Smooth muscle cell (in vitro differentiated cells): Measurements from ENCODE around the gene GMCL2. TPM values are rescaled to one million over a fixed set of nuclear protein-coding genes. Genes with fewer than 3 reads are reported as not detected.

ENCODE experiments used
- DNase-seq: peaks from one replicate; lab custom pipeline; 2025; ENCODE audit not compliant: unreplicated experiment; lab: John Stamatoyannopoulos, UW
- H2AFZ ChIP-seq: fragments of 200-600 bp; sonication (generic); 2 replicates; pipeline ENCODE4 v1.6.0; 2016; ENCODE audit warnings: antibody characterized with exemption, low read depth, mild to moderate bottlenecking
- H3F3A ChIP-seq: fragments of 200-600 bp; sonication (generic); 2 replicates; pipeline ENCODE4 v1.6.0; 2017; ENCODE audit warnings: antibody characterized with exemption, low read depth
- H3K27ac ChIP-seq: fragments of 200-600 bp; sonication (generic); 2 replicates; pipeline ENCODE4 v1.5.1; 2016; ENCODE audit warnings: low read depth, mild to moderate bottlenecking
- H3K27me3 ChIP-seq: fragments of 200-600 bp; sonication (generic); 2 replicates; pipeline ENCODE4 v1.6.1; 2016; ENCODE audit warnings: low read depth, mild to moderate bottlenecking
- H3K36me3 ChIP-seq: fragments of 200-600 bp; sonication (generic); 2 replicates; pipeline ENCODE4 v1.5.1; 2016; ENCODE audit warnings: low read depth
- H3K4me1 ChIP-seq: fragments of 200-600 bp; sonication (generic); 2 replicates; pipeline ENCODE4 v1.5.1; 2016; ENCODE audit warnings: low read depth
- H3K4me2 ChIP-seq: fragments of 200-600 bp; sonication (generic); 2 replicates; pipeline ENCODE4 v1.6.0; 2016; ENCODE audit warnings: mild to moderate bottlenecking
- H3K4me3 ChIP-seq: fragments of 200-600 bp; sonication (generic); 2 replicates; pipeline ENCODE4 v1.5.1; 2016; ENCODE audit warnings: mild to moderate bottlenecking
- H3K79me2 ChIP-seq: fragments of 200-600 bp; sonication (generic); 2 replicates; pipeline ENCODE4 v1.6.0; 2016; ENCODE audit warnings: low read depth, mild to moderate bottlenecking
- H3K9ac ChIP-seq: fragments of 200-600 bp; sonication (generic); 2 replicates; pipeline ENCODE4 v1.6.0; 2016; ENCODE audit warnings: low read depth
- H3K9me3 ChIP-seq: fragments of 200-600 bp; sonication (generic); replicated peaks from 2 replicates; pipeline ENCODE4 v1.5.1; 2016; ENCODE audit warnings: low read depth
- H4K20me1 ChIP-seq: fragments of 200-600 bp; sonication (generic); 2 replicates; pipeline ENCODE4 v1.6.0; 2016; ENCODE audit warnings: low read depth
- CTCF ChIP-seq: fragments of 200-600 bp; sonication (generic); IDR thresholded peaks from 2 replicates; pipeline ENCODE4 v1.5.1; 2017; ENCODE audit warnings: borderline replicate concordance, mild to moderate bottlenecking, antibody characterized with exemption; ENCODE audit not compliant: insufficient read depth, poor library complexity, severe bottlenecking
- WGBS: methylation state at CpG from one replicate; pipeline ENCODE4 v1.1.7; 2016; ENCODE audit warnings: low lambda C conversion rate; 5-methylcytosine and 5-hydroxymethylcytosine counted together
- polyA plus RNA-seq: library from polyadenylated mRNA; unstranded; fragments of >200 nt; fragmentation: Nextera tagmentation; extraction: Ambion mirVana; gene quantifications from 2 replicates; pipeline ENCODE4 v1.2.1, GENCODE V29; 2016
- total RNA-seq: library from RNA; depleted of rRNA; stranded (reverse); fragments of >200 nt; gene quantifications from 2 replicates; pipeline ENCODE4 v1.2.3, GENCODE V29; 2014

The GMCL2 gene
- total and polyA plus RNA-seq, 2 experiments from 2014 or later = 0.22 TPM; not detected in 1

- TF ChIP-seq CTCF = no peak
- no peak for DNase-seq
- Histone ChIP-seq H3K9ac (no peak overlapping the region), H3K9me3 (no peaks in the 10 kb centered on the region), H3K4me3 (no peak overlapping the region), H3K27ac (no peak overlapping the region), H4K20me1 (no peaks in the 10 kb centered on the region), H3K36me3 (no peaks in the 10 kb centered on the region), H3K27me3 (no peaks in the 10 kb centered on the region), H3K4me2 (no peak overlapping the region), H2AFZ (no peak overlapping the region), H3K4me1 (no peaks in the 10 kb centered on the region), H3K79me2 (no peaks in the 10 kb centered on the region), H3F3A (no peaks in the 10 kb centered on the region)
- 84% methylated on average over 2 of the region's 2 CpGs for WGBS
Observed at GRCh38 chr5:178170455-178170854, 16.7 kb downstream of the GMCL2 start.

- H2AFZ ChIP-seq = no peak overlapping the region
- no peaks in the 10 kb centered on the region for H3K36me3 ChIP-seq
- H3F3A ChIP-seq = no peaks in the 10 kb centered on the region
- no peak for DNase-seq
- H3K4me1 ChIP-seq = peaks cover 3% of the 10 kb centered on the region
- H4K20me1 ChIP-seq = no peaks in the 10 kb centered on the region
- 93% methylated on average over 25 of the region's 38 CpGs for WGBS
- no peak overlapping the region for H3K4me3 ChIP-seq
- H3K9ac ChIP-seq = no peak overlapping the region
- TF ChIP-seq CTCF = no peak
- no peak overlapping the region for H3K4me2 ChIP-seq
- no peak overlapping the region for H3K27ac ChIP-seq
- H3K79me2 ChIP-seq = no peaks in the 10 kb centered on the region
- no peaks in the 10 kb centered on the region for H3K9me3 ChIP-seq
- H3K27me3 ChIP-seq = no peaks in the 10 kb centered on the region
Observed at GRCh38 chr5:178165581-178165980, 21.6 kb downstream of the GMCL2 start.

DNA sequence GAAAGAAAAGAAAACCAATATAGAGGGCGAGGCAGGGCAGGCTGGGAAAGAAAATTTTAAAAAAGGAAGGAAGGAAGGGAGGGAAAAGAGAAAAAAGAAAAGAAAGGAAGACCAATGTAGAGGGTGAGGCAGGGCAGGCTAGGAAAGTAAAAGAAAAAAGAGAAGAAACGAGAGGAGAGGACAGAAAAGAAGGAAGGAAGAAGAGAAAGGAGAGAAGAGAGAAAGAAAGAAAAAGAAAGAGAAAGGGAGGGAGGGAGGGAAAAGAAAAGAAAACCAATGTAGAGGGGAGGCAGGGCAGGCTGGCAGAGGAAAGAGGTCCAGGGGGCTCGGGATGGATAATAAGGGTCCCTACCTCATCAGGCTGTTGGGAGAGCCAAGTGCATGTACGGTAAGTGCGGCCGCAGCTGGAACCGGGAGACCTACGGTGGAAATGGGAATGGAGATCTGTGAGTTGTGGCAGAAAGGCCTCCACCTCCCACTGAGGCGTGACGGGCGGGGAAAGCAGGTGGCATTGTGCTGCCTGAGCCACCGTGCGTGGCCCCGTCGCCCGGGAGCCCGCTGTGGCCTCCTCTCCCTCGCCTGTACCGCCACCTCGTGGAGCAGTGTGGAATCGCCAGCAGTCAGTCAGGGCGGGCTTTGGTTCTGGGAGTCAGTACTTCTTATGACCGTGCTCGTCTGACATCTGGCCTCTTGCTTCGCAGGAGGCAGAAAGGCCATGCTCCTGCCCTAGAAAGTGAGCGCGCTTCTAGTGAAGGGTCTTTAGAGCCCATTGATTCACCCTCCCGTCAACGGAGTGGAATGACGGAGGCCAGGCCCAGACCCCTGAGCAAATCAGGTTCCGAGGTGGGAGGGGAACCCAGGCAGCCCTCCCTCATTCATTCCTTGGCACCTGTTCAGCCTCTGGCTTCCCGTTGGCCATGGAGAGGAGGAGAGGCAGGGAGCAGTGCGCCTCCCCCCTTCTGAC is 23.1 kb downstream of the GMCL2 start:
- no peaks in the 10 kb centered on the region for H3K9me3 ChIP-seq
- H3K4me3 ChIP-seq = no peak overlapping the region
- peak overlapping the region; percentile 71 for H3K4me2 ChIP-seq
- no peaks in the 10 kb centered on the region for H3K36me3 ChIP-seq
- no peak overlapping the region for H2AFZ ChIP-seq
- H3K27me3 ChIP-seq = no peaks in the 10 kb centered on the region
- no peaks in the 10 kb centered on the region for H3K79me2 ChIP-seq
- H3K27ac ChIP-seq = no peak overlapping the region
- no peak overlapping the region for H3K9ac ChIP-seq
- TF ChIP-seq CTCF = peak; percentile 97
- peak; percentile 69 for DNase-seq
- H3F3A ChIP-seq = no peaks in the 10 kb centered on the region
- H4K20me1 ChIP-seq = no peaks in the 10 kb centered on the region
- WGBS = 25% methylated on average over 24 of the region's 33 CpGs
- H3K4me1 ChIP-seq = peaks cover 3% of the 10 kb centered on the region
